Endothelial cell of umbilical vein (primary cell): ENCODE measurements around the gene ETF1. TPM values are rescaled to one million over a fixed set of nuclear protein-coding genes. Genes with fewer than 3 reads are reported as not detected.

Experiments
- BruUV-seq: library from RNA; stranded (reverse); fragments of 400-500 nt; replicated peaks from 2 replicates; lab custom pipeline; 2021; lab: Mats Ljungman, UMichigan
- CTCF ChIA-PET: fragments of 300-600, 350-600 bp; sonication (Branson Sonifier 250); formaldehyde crosslinking; loops from one replicate; lab custom pipeline; 2021; ENCODE audit warnings: antibody characterized with exemption, inconsistent platforms; lab: Charles Lee
- POLR2A ChIA-PET: fragments of 300-600, 350-600 bp; sonication (Branson Sonifier 250); formaldehyde crosslinking; loops from one replicate; lab custom pipeline; 2021; ENCODE audit warnings: antibody characterized with exemption, inconsistent platforms; lab: Charles Lee
- DNase-seq: peaks from one replicate; pipeline ENCODE4 v3.0.0-alpha.2; 2011; ENCODE audit warnings: low read depth, low spot score
- FAIRE-seq: peaks from 2 replicates; lab custom pipeline; 2011; peaks lifted over from hg19 to GRCh38; lab: Jason Lieb, UNC
- H2AFZ ChIP-seq: 2 replicates; pipeline ENCODE4 v1.6.0; 2012; ENCODE audit warnings: low read depth, low read length, control low read depth, inconsistent platforms
- H3K27ac ChIP-seq: 2 replicates; pipeline ENCODE4 v1.5.1; 2011; ENCODE audit warnings: low read depth, mild to moderate bottlenecking, control low read depth, low read length, moderate library complexity; ENCODE audit not compliant: insufficient read depth
- H3K27me3 ChIP-seq, 2 experiments: 2 replicates each; pipeline versions ENCODE4 v1.6.0 to v1.6.1; 2011; ENCODE audit warnings: low read length in 2 of 2, mixed read lengths in 1 of 2; ENCODE audit not compliant: control insufficient read depth in 2 of 2, insufficient read depth in 2 of 2
- H3K36me3 ChIP-seq, 2 experiments: 2 replicates in 1 of 2; 3 replicates in 1 of 2; pipeline ENCODE4 v1.5.1; 2011; ENCODE audit warnings: low read length in 2 of 2, mild to moderate bottlenecking in 1 of 2, moderate library complexity in 1 of 2; ENCODE audit not compliant: control insufficient read depth in 2 of 2, insufficient read depth in 2 of 2; ENCODE audit errors: extremely low read depth in 1 of 2
- H3K4me1 ChIP-seq: 3 replicates; pipeline ENCODE4 v1.5.1; 2011; ENCODE audit warnings: mild to moderate bottlenecking, low read length; ENCODE audit not compliant: control insufficient read depth, insufficient read depth; ENCODE audit errors: extremely low read depth
- H3K4me2 ChIP-seq: 2 replicates; pipeline ENCODE4 v1.6.1; 2011; ENCODE audit warnings: low read length, control low read depth, mixed read lengths; ENCODE audit not compliant: insufficient read depth
- H3K4me3 ChIP-seq, 3 experiments: fragments of 200-600 bp in 1 of 3; sonication (generic), shearing (Covaris generic) in 1 of 3; replicated peaks in 1 of 3; 2 replicates each; pipeline ENCODE4 v1.5.1; 2011 to 2016; ENCODE audit warnings: control low read depth in 3 of 3, low read length in 3 of 3, mild to moderate bottlenecking in 2 of 3, inconsistent platforms in 1 of 3, low read depth in 1 of 3, moderate library complexity in 1 of 3; ENCODE audit not compliant: insufficient read depth in 1 of 3
- H3K79me2 ChIP-seq: 2 replicates; pipeline ENCODE4 v1.6.0; 2012; ENCODE audit warnings: low read length, inconsistent platforms; ENCODE audit not compliant: control insufficient read depth, insufficient read depth
- H3K9ac ChIP-seq: replicated peaks from 2 replicates; pipeline ENCODE3; 2011; ENCODE audit warnings: low read length, control low read depth; ENCODE audit not compliant: insufficient read depth; ENCODE audit errors: extremely low read depth
- H3K9me1 ChIP-seq: replicated peaks from 3 replicates; pipeline ENCODE4 v1.6.0; 2011; ENCODE audit warnings: mild to moderate bottlenecking, low read length; ENCODE audit not compliant: control insufficient read depth, insufficient read depth; ENCODE audit errors: extremely low read depth
- H3K9me3 ChIP-seq: replicated peaks from 2 replicates; pipeline ENCODE4 v1.5.1; 2012; ENCODE audit warnings: low read length, inconsistent platforms; ENCODE audit not compliant: control insufficient read depth, insufficient read depth
- H4K20me1 ChIP-seq: replicated peaks from 2 replicates; pipeline ENCODE3; 2011; ENCODE audit warnings: mild to moderate bottlenecking, low read length; ENCODE audit not compliant: control insufficient read depth, insufficient read depth; ENCODE audit errors: extremely low read depth
- CTCF ChIP-seq, 2 donors: IDR thresholded peaks; 1 replicate in 1 of 2; 2 replicates in 1 of 2; pipeline ENCODE4 v1.5.1; 2011; ENCODE audit warnings: low read length in 2 of 2, mild to moderate bottlenecking in 2 of 2, moderate library complexity in 2 of 2, control low read depth in 1 of 2, inconsistent platforms in 1 of 2, low read depth in 1 of 2; ENCODE audit not compliant: insufficient read depth in 1 of 2; ENCODE audit errors: extremely low read depth in 1 of 2
- EZH2 ChIP-seq: IDR thresholded peaks from 2 replicates; pipeline ENCODE4 v1.6.1; 2012; ENCODE audit warnings: borderline replicate concordance, low read depth, mild to moderate bottlenecking, moderate library complexity, low read length, inconsistent platforms; ENCODE audit not compliant: severe bottlenecking
- FOS ChIP-seq: IDR thresholded peaks from 2 replicates; pipeline ENCODE4 v1.6.1; 2011; ENCODE audit warnings: mild to moderate bottlenecking, low read length, moderate library complexity, borderline replicate concordance; ENCODE audit not compliant: insufficient read depth
- GATA2 ChIP-seq: IDR thresholded peaks from 2 replicates; pipeline ENCODE4 v1.7.0; 2011; ENCODE audit warnings: low read depth, mild to moderate bottlenecking, moderate library complexity, mixed read lengths, low read length; ENCODE audit not compliant: insufficient read length, insufficient read depth
- JUN ChIP-seq: IDR thresholded peaks from 2 replicates; pipeline ENCODE4 v1.6.1; 2011; ENCODE audit warnings: borderline replicate concordance, low read depth; ENCODE audit not compliant: insufficient read length, insufficient read depth
- MAX ChIP-seq: IDR thresholded peaks from 2 replicates; pipeline ENCODE4 v1.6.1; 2011; ENCODE audit not compliant: insufficient read depth, insufficient read length
- MYC ChIP-seq: IDR thresholded peaks from one replicate; pipeline ENCODE4 v1.6.1; 2011; ENCODE audit warnings: mild to moderate bottlenecking, low read depth, low read length
- POLR2A ChIP-seq: IDR thresholded peaks from 2 replicates; pipeline ENCODE4 v1.6.1; 2012; ENCODE audit warnings: low read depth, mild to moderate bottlenecking, control low read depth, low read length
- POLR2AphosphoS5 ChIP-seq: IDR thresholded peaks from 2 replicates; pipeline ENCODE4 v1.6.1; 2012; ENCODE audit warnings: low read depth, mild to moderate bottlenecking, control low read depth, low read length, moderate library complexity; ENCODE audit not compliant: insufficient read depth
- dilution Hi-C: fragments of 300-500 bp; cut with MboI; formaldehyde crosslinking; loops from one replicate; pipeline ENCODE4 v1.15.0; 2019; ENCODE audit warnings: low sequenced_read_pairs; ENCODE audit not compliant: extremely low pct_ligation_motif_present
- intact Hi-C: fragments of 100-400 bp; cut with micrococcal nuclease; formaldehyde crosslinking; loops from one replicate; pipeline ENCODE4 v1.10.0; 2022
- polyA plus RNA-seq, 4 experiments: library from polyadenylated mRNA; depleted of rRNA in 3 of 4; stranded (reverse) in 3 of 4; unstranded in 1 of 4; fragments of >200 nt; gene quantifications; 2 replicates each; pipeline versions ENCODE4 v1.2.1 to v1.2.3, GENCODE V29; 2011 to 2012; ENCODE audit warnings: missing spikeins in 1 of 4
- total RNA-seq: library from RNA; stranded (reverse); gene quantifications from 2 replicates; pipeline ENCODE4 v1.2.3, GENCODE V29; 2021

The ETF1 gene
- total and polyA plus RNA-seq, 2 donors (not counting 3 experiments of a cell fraction or from before 2014, with no cell fraction given) = 32.9 to 114 TPM

- Histone ChIP-seq H3K27ac (no peak overlapping the region), H3K27me3 (no peaks in the 10 kb centered on the region), H3K4me2 (no peak overlapping the region), H3K36me3 (peaks cover 3 to 6% of the 10 kb centered on the region in 2 experiments), H3K9me3 (no peaks in the 10 kb centered on the region), H3K9me1 (no peaks in the 10 kb centered on the region), H3K4me3 (no peak overlapping the region), H3K4me1 (peaks cover 3% of the 10 kb centered on the region), H4K20me1 (peaks cover 3% of the 10 kb centered on the region), H3K9ac (no peak overlapping the region), H3K79me2 (peaks cover 81% of the 10 kb centered on the region), H2AFZ (no peak overlapping the region)
- ChIA-PET POLR2A (no interaction called here), CTCF (interaction anchor here (0.8 to 1.3 kb wide), 3 partner anchors 15 to 168 kb away, joined by 3 to 7 read pairs (median 3); no protein-coding TSS in a partner anchor)
- no peak for FAIRE-seq
- no TSS peak for BruUV-seq
- dilution Hi-C loops = no loop called here
- TF ChIP-seq EZH2 = no peak
- TF ChIP-seq MYC = no peak
- TF ChIP-seq FOS = no peak
- no peak for TF ChIP-seq POLR2A
- no peak for TF ChIP-seq CTCF (IDR thresholded peaks at IDR 0.05; ENCODE audit: extremely low read depth in 1 of 2, insufficient read depth in 1 of 2, low read depth in 1 of 2, low read length in 2 of 2)
- no peak for TF ChIP-seq MAX
- TF ChIP-seq JUN = no peak
- no peak for TF ChIP-seq GATA2
- TF ChIP-seq POLR2AphosphoS5 = no peak
- peak; percentile 70 for DNase-seq
- intact Hi-C loops = no loop called here
These were observed 22.1 kb downstream of the ETF1 start for GRCh38 chr5:138520971-138521370.
